ENCODE measurements around the gene CALN1.

GRCh38 chr7:72391821-72392377, 20.2 kb downstream of the CALN1 start:
- TF ChIP-seq CTCF (IDR thresholded peaks at IDR 0.05) = no peak
- TF ChIP-seq POLR2A (IDR thresholded peaks at IDR 0.05) = no peak
- TF ChIP-seq EP300 (IDR thresholded peaks at IDR 0.05) = no peak
